ENCODE measurements around the gene SERHL2. TPM values are rescaled to one million over a fixed set of nuclear protein-coding genes. Genes with fewer than 3 reads are reported as not detected.
A peak's percentile ranks its signal among the peaks of the same experiment; 100 is the strongest.
"Not testable (repeated sequence)": the region's sequence is repeated elsewhere in the genome, so short reads cannot be mapped to it uniquely, and the experiment has no call there.

The SERHL2 gene
- total RNA-seq, 1 experiment from 2014 or later: 1.1 TPM

GRCh38 chr22:42536166-42536565 is 17.6 kb upstream of the SERHL2 start:
- ATAC-seq: no peak
- H3K27ac Mint-ChIP-seq: no peak overlapping the region
- H3K27me3 Mint-ChIP-seq (ENCODE audit: low read depth): peaks cover 47% of the 10 kb centered on the region
- ChIA-PET CTCF (interaction anchor here (1.0 kb wide), 1 partner anchor 17 kb away, joined by 3 read pairs; the partner anchor contains the start of gene SERHL2), POLR2A (no interaction called here)
- H3K9me3 Mint-ChIP-seq: no peaks in the 10 kb centered on the region
- peaks cover 4% of the 10 kb centered on the region; the same call in 1 of the 2 replicates for H3K4me1 Mint-ChIP-seq
- TF ChIP-seq, protein P1, sequence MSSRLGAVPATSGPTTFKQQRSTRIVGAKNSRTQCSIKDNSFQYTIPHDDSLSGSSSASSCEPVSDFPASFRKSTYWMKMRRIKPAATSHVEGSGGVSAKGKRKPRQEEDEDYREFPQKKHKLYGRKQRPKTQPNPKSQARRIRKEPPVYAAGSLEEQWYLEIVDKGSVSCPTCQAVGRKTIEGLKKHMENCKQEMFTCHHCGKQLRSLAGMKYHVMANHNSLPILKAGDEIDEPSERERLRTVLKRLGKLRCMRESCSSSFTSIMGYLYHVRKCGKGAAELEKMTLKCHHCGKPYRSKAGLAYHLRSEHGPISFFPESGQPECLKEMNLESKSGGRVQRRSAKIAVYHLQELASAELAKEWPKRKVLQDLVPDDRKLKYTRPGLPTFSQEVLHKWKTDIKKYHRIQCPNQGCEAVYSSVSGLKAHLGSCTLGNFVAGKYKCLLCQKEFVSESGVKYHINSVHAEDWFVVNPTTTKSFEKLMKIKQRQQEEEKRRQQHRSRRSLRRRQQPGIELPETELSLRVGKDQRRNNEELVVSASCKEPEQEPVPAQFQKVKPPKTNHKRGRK (CRISPR knock-in tag; IDR thresholded peaks at IDR 0.05; ENCODE audit: borderline replicate concordance): no peak
- TF ChIP-seq FOXP1 (CRISPR knock-in tag; IDR thresholded peaks at IDR 0.05; ENCODE audit: borderline replicate concordance): 0 out of 2 replicates have a peak, but pooled peaks have one; percentile 16
- DNase-seq (ENCODE audit: low spot score): no peak
- H3K4me3 Mint-ChIP-seq: no peak overlapping the region
- H3K36me3 Mint-ChIP-seq: no peaks in the 10 kb centered on the region

GRCh38 chr22:42536634-42537033 is 17.1 kb upstream of the SERHL2 start:
- H3K27ac Mint-ChIP-seq; H3K36me3 Mint-ChIP-seq; H3K4me3 Mint-ChIP-seq; POLR2A ChIA-PET; H3K4me1 Mint-ChIP-seq; ATAC-seq; H3K9me3 Mint-ChIP-seq; DNase-seq (ENCODE audit: low spot score): not testable (repeated sequence)
- peaks cover 42% of the 10 kb centered on the region for H3K27me3 Mint-ChIP-seq (ENCODE audit: low read depth)
- CTCF ChIA-PET: interaction anchor here (1.0 kb wide), 1 partner anchor 17 kb away, joined by 3 read pairs; the partner anchor contains the start of gene SERHL2
- TF ChIP-seq ZNF121 (CRISPR knock-in tag; IDR thresholded peaks at IDR 0.05): peak; percentile 82

DNA sequence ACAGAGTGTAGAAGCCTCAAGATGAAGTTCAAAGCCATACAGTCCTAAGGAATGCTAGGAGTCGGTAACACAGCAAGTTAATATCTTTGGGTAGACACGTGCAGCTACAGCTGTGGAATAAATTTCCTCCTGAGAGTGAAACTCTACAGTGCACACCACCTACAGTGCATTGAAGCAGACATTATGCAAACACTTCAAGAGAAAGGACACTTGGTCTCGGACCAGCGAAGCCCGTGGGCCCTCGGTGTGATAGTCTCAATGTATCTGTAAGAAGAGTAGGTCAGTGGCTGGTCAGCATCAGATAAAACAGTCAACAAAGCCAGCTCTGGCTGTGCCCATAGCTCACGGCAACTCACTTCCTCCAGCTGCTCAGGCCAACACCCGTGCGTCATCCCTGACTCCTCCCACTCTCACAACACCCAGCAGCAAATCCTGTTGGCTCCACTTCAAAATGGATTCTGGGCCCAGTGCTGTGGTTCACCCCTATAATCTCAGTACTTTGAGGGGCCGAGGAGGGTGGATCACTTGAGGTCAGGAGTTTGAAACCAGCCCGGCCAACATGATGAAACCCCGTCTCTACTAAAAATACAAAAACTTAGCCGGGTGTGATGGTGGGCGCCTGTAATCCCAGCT is 16.4 kb upstream of the SERHL2 start:
- DNase-seq (ENCODE audit: low spot score); H3K36me3 Mint-ChIP-seq; H3K4me3 Mint-ChIP-seq; H3K27ac Mint-ChIP-seq; H3K4me1 Mint-ChIP-seq; H3K9me3 Mint-ChIP-seq; POLR2A ChIA-PET: not testable (repeated sequence)
- peak; percentile 84 for ATAC-seq
- H3K27me3 Mint-ChIP-seq (ENCODE audit: low read depth): peaks cover 36% of the 10 kb centered on the region
- CTCF ChIA-PET: interaction anchor here (1.0 kb wide), 1 partner anchor 16 kb away, joined by 3 read pairs; the partner anchor contains the start of gene SERHL2

DNA sequence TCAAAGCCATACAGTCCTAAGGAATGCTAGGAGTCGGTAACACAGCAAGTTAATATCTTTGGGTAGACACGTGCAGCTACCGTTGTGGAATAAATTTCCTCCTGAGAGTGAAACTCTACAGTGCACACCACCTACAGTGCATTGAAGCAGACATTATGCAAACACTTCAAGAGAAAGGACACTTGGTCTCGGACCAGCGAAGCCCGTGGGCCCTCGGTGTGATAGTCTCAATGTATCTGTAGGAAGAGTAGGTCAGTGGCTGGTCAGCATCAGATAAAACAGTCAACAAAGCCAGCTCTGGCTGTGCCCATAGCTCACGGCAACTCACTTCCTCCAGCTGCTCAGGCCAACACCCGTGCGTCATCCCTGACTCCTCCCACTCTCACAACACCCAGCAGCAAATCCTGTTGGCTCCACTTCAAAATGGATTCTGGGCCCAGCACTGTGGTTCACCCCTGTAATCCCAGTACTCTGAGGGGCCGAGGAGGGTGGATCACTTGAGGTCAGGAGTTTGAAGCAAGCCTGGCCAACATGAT is 14.5 kb upstream of the SERHL2 start:
- ChIA-PET CTCF (interaction anchor here (0.6 to 2.3 kb wide), 3 partner anchors 27 to 555 kb away, joined by 5 to 7 read pairs (median 7); no protein-coding TSS in a partner anchor), POLR2A (interaction anchor here (0.7 kb wide), 1 partner anchor 383 kb away, joined by 4 read pairs; no protein-coding TSS in a partner anchor)
- peak; percentile 81 for ATAC-seq
- not testable (repeated sequence) for H3K4me1 Mint-ChIP-seq; H3K9me3 Mint-ChIP-seq; H3K4me3 Mint-ChIP-seq; DNase-seq (ENCODE audit: low spot score); H3K27ac Mint-ChIP-seq; H3K36me3 Mint-ChIP-seq
- H3K27me3 Mint-ChIP-seq (ENCODE audit: low read depth): peaks cover 38% of the 10 kb centered on the region

- Mint-ChIP-seq H3K27me3 (ENCODE audit: low read depth) (peaks cover 55% of the 10 kb centered on the region), H3K27ac (no peak overlapping the region), H3K36me3 (no peaks in the 10 kb centered on the region), H3K4me3 (no peak overlapping the region), H3K9me3 (peaks cover 4% of the 10 kb centered on the region; the same call in 1 of the 2 replicates), H3K4me1 (peaks cover 10% of the 10 kb centered on the region)
- ChIA-PET CTCF (interaction anchor here (0.7 to 2.3 kb wide), 5 partner anchors 7 to 98 kb away, joined by 3 to 8 read pairs (median 4); no protein-coding TSS in a partner anchor), POLR2A (interaction anchor here (0.8 kb wide), 1 partner anchor 238 kb away, joined by 4 read pairs; no protein-coding TSS in a partner anchor)
- DNase-seq (ENCODE audit: low spot score) (no peak), ATAC-seq (no peak)
- no peak for TF ChIP-seq FOXP1 (CRISPR knock-in tag; IDR thresholded peaks at IDR 0.05; ENCODE audit: borderline replicate concordance)
- TF ChIP-seq SMAD3 (CRISPR knock-in tag; IDR thresholded peaks at IDR 0.05; ENCODE audit: borderline replicate concordance): no peak
- TF ChIP-seq, protein P2, sequence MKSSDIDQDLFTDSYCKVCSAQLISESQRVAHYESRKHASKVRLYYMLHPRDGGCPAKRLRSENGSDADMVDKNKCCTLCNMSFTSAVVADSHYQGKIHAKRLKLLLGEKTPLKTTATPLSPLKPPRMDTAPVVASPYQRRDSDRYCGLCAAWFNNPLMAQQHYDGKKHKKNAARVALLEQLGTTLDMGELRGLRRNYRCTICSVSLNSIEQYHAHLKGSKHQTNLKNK (CRISPR knock-in tag; IDR thresholded peaks at IDR 0.05): no peak
- TF ChIP-seq, protein P3, sequence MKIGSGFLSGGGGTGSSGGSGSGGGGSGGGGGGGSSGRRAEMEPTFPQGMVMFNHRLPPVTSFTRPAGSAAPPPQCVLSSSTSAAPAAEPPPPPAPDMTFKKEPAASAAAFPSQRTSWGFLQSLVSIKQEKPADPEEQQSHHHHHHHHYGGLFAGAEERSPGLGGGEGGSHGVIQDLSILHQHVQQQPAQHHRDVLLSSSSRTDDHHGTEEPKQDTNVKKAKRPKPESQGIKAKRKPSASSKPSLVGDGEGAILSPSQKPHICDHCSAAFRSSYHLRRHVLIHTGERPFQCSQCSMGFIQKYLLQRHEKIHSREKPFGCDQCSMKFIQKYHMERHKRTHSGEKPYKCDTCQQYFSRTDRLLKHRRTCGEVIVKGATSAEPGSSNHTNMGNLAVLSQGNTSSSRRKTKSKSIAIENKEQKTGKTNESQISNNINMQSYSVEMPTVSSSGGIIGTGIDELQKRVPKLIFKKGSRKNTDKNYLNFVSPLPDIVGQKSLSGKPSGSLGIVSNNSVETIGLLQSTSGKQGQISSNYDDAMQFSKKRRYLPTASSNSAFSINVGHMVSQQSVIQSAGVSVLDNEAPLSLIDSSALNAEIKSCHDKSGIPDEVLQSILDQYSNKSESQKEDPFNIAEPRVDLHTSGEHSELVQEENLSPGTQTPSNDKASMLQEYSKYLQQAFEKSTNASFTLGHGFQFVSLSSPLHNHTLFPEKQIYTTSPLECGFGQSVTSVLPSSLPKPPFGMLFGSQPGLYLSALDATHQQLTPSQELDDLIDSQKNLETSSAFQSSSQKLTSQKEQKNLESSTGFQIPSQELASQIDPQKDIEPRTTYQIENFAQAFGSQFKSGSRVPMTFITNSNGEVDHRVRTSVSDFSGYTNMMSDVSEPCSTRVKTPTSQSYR (CRISPR knock-in tag; IDR thresholded peaks at IDR 0.05): no peak
- no peak for TF ChIP-seq ARID4B (CRISPR knock-in tag; IDR thresholded peaks at IDR 0.05; ENCODE audit: borderline replicate concordance)
- TF ChIP-seq ZNF317 (CRISPR knock-in tag; IDR thresholded peaks at IDR 0.05; ENCODE audit: borderline replicate concordance, low read depth): no peak
- TF ChIP-seq, protein P1 (CRISPR knock-in tag; IDR thresholded peaks at IDR 0.05; ENCODE audit: borderline replicate concordance): no peak
- no peak for TF ChIP-seq ATF3 (CRISPR knock-in tag; conservative IDR thresholded peaks at IDR 0.05)
- no peak for TF ChIP-seq CREB1 (CRISPR knock-in tag; IDR thresholded peaks at IDR 0.05)
These were observed 9.1 kb upstream of the SERHL2 start for GRCh38 chr22:42544686-42545085.
